Measurements from ENCODE around the gene S100A14. TPM values are rescaled to one million over a fixed set of nuclear protein-coding genes. Genes with fewer than 3 reads are reported as not detected.

S100A14 gene
- not detected in 2 replicates for total RNA-seq

DNA sequence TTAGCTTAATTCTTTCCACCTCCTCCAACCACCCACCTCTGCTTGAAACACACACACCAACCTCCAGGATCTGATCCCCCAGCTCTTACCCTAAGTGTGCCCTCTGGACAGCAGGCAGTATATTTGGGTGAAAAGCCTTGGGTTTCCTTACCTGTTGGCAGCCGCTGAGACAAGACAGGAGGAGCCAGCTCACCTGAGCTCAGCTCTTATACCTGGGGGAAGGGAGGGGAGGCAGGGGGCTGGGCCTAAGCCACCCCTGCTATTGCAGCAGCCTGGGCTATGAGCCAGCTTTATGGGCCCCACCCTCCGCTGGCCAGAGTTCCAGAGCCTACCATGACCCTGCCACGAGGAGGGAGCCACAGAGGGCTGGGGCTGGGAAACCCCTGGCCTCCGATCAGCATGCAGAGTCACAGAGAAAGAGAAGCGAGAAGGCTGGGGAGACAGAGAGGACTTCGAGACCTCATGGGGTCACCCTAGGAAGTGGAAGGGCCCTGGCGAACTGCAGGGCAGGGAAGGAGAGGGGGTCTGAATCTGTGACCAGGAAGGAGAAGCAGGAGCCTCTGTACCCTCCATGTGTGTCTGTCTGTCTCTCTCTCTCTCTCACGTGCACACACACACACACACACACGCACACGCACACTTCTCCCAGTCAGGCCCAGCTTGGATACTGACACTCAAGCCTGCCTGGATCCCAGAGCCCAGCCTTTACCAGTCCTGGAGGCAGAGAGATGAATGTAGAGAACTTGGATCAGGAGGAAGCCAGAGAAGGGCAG is at the start of gene S100A14:
S100A14 (minus strand) TSS at position 182 of the 773 bp plus-strand sequence. CDS start 467 bp downstream, outside the sequence.

DNA sequence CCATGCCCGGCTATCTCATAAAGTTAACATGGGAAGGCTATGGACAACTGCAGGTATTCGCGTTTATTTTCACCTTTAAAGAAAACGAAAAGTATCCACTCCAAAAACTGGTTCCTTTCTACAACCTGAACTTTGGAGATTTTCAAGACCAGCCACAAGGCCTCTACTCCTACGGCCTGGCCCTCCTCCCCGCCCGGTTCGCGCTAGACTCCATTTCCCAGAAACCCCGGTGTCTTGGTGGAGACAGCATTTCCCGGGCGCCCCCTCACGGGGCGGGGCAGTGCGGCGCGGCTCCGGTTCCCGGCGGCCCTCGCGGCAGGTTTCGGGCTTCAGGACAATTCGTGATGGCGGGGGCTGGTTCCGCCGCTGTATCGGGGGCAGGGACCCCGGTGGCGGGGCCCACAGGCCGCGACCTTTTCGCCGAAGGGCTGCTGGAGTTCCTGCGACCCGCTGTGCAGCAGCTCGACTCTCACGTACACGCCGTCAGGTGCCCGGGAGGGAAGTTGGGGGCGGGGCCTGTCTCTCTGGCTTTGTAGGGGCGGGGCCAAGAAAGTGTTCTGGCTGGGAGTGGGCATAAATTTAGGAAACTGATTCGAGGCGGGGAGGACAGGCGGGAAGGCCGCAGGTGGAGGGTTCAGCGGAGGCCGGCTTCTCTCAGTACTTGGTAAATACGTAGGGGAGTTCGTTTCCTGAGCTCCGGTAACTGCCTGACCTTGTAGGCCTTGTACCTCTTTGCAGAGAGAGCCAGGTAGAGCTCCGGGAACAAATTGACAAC is 42.5 kb upstream of the S100A14 start, which contains the start of gene SNAPIN:
SNAPIN (plus strand) TSS at position 304 of the 775 bp plus-strand sequence; CDS start at position 345, 41 bp downstream.

DNA sequence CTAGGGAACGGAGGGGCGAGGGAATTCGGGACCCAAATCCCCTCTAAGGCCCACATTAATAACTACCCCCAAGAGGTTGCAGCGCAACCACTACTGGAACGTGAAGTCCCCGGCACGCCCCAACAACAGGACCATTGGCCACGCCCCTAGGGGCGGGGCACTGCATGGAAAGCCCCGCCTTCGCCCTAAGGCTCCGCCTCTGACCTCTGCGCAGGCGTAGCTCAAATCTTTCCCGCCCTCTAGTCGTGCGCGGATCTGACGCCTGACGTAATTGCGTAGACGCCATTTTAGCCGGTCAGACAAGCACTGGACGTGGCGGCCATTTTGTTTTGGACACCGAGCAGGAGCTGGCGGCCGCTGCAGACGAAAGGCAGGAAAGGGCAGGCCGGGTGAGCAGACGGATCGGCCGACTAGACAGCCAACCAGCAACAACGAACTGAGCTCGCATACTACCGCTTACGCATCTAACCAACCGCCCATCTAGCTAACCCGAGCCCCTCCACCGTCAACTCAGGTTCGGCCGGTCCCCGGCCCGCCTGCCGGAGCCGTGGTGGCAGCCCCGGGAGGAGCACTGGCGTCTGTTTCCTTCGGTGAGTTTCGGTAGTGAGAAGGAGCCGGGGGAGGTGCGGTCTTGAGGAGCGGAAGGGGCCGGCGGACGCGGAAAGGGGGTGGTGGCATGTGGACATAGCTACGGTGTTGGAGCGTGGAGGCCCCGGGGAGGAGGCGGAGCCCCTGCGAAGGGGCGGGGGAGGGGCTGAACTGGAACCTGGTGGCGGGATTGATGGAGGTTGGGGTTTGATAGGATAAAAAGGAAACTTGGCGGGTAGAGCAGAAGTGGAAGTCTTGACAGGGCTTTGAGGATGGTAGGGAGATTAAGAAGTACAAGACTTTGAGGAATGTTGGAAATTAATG is 17.9 kb upstream of the S100A14 start, which contains the start of gene CHTOP:
CHTOP (plus strand) TSS at position 313 of the 912 bp plus-strand sequence. CDS start 2,523 bp downstream, outside the sequence.

DNA sequence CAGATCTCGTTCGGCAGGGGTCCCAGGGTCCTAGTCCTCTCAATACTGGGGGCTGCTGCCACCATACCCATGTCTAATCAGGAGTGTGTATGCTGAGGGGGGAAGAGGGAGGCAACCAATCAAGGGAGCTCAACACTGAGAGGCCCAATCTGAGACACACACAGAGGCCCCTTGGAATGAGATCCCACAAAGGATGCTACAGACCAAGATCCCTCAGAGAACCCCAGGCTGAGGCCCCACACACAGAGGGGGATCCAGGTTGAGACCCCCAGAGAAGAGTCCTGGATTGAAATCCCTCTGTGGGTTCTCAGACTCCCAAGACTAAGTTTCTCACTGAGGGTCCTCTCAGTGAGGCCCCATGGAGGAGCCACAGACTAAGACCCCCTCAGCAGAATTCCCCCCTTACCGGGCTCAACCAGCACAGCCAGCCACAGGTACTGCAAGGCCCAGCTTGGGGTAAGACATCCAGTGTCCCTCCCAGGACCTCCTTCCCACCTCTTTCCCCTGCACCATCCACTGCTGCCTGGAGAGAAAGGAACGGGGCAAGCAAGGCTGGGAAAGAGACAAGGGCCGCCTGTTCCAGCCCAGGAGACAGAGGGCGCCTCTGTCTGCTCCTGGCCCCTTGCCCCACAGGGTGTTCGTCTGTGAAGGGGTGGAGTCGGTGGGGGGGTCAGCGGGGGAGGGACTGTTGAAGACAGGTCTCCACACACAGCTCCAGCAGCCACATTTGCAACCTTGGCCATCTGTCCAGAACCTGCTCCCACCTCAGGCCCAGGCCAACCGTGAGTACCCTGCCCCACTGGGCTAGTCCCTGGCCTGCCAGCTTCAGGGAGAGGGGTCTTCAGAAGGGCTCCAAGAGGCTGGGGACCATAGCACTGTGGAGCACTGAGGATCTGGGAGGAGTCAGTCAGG is 11.8 kb upstream of the S100A14 start, which contains the start of gene S100A1:
S100A1 (plus strand) TSS at position 720 of the 912 bp plus-strand sequence. CDS start 2,088 bp downstream, outside the sequence.

DNA sequence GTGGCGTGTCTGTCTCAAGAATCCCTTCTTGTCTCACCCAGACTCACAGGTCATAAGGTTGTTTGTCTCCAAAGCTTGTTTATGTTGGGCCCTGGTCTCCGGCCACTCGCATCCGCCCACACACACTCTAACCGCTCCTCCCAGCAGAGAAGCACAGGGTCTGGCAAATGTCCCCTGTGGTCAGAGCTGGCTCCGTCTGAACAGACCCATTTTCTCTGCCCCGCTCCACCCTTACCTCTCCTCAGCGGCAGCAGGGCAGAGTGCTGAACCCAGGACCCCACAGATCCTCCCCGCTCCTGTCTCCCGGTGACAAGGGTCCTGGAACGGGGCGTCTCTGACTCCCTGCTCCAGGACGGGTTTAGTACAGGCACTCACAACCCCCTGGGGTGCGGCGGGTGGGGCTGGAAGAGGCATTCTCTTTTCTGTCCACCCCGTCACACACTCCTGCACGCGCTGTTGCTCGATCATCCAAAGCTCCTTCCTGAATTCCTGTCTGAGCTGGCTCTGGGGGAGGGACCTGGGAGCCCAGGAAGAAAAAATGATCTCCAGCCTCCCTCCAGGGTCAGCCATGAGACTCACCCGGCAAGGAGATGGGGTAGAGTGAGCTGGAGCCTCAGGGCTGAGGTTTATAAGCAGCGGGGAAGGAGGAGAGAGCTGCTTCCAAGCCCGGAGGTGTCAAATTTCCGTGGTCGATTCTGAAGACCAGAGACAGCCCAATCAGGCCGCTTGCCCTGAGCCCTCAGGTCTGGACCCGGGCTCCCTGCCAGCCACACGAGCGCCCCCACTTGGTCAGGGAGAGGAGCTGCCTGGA is 11.0 kb upstream of the S100A14 start, which contains the start of gene S100A13:
S100A13 (minus strand) TSS at position 602 of the 811 bp plus-strand sequence. CDS start 1,033 bp downstream, outside the sequence.

DNA sequence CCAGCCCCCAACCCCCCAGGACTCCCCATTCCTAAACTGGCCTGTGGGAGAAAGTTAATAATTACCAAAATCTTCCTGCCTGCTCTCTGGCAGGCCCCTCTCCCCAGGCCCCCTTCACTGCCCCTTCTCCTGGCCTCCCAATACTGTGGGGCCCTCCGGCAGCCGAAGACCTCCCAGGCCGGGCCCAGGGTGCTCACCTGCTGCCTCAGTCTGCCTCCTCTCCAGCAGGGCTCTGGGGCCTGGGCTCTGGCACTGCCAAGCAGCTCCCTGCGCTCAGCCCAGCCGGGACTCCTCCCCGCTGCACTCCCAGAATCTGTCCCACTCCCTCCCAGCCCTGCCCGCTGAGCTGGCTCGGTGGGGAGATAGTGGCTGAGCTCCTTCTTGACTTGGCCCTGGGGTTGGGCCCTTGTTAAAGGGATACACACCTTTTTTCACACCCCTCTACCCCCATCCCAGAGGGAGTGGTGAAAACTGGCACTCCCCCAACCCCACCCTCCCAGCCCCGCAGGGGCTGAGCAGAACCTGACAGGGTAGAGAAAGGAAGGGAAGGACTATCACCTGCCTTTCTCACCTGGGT is 3.3 kb downstream of the S100A14 start, which contains the start of gene S100A16:
S100A16 (minus strand) TSS at position 383 of the 577 bp plus-strand sequence. CDS start 4,986 bp downstream, outside the sequence.

DNA sequence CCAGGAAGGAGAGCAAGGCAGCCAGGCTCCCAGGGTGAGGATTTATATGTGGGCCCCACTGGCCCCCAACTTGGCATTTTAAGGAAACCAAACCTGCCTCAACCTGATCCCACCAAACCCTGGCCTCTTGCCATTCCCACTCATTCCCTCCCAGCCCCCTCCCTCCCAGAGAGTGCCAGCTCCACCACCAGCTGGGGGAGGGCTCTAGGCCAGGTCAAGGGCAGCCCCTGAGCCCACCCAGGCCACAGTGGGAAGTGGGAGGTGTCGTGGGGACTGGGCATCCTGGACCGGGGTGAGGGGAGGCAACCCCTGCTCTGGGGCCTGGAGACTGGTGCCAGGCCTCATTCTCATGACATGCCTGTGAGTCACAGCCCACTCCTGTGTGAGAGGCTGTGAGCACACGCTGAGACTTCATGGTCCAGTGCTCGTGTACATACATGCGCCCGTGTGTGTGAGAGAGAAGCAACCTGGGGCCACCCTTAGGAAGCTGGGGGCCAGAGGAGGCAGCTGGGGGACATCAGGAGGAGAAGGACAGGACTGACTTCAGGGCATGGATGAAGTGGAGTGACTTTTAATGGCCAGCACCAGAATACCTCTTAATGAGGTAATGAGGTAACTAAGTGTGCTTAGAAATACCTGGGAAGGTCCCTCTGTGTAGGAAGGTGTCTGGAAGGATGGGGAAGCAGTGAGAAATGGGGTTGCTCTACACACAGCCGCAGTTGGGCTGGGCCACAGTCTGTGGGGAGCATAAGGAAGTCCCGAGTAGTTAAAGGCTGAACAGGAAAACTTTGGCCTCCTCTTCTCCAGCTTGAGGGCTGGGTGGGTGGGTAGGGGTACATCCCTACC is 50.4 kb downstream of the S100A14 start, which contains the start of gene S100A2:
S100A2 (minus strand) TSS at position 316 of the 846 bp plus-strand sequence. CDS start 1,967 bp downstream, outside the sequence.

Other genes with a start within 250 kb of the S100A14 start
- gene S100A12, start 240.7 kb downstream of the S100A14 start, total RNA-seq = not detected in 2 replicates
- not detected in 2 replicates for gene S100A8, start 225.3 kb downstream of the S100A14 start, total RNA-seq
- not detected in 2 replicates for gene S100A7A, start 199.8 kb downstream of the S100A14 start, total RNA-seq
- not detected in 2 replicates for gene S100A7, start 155.7 kb downstream of the S100A14 start, total RNA-seq
- gene S100A6, start 80.3 kb downstream of the S100A14 start, total RNA-seq = 841 and 1,509 TPM in 2 replicates
- not detected in 2 replicates for gene S100A5, start 75.4 kb downstream of the S100A14 start, total RNA-seq
- gene S100A4, start 70.5 kb downstream of the S100A14 start, total RNA-seq = 33.4 and 191 TPM in 2 replicates
- gene S100A3, start 67.1 kb downstream of the S100A14 start, total RNA-seq = 2.5 and 10.0 TPM in 2 replicates
- gene S100A2, start 50.5 kb downstream of the S100A14 start, total RNA-seq = not detected in 2 replicates
- 169 and 192 TPM in 2 replicates for gene S100A16, start 3.2 kb downstream of the S100A14 start, total RNA-seq
- gene S100A13, start 11.2 kb upstream of the S100A14 start, total RNA-seq = 178 and 215 TPM in 2 replicates
- 0.12 and 0.17 TPM in 2 replicates for gene S100A1, start 12.1 kb upstream of the S100A14 start, total RNA-seq
- gene CHTOP, start 17.7 kb upstream of the S100A14 start, total RNA-seq = 22.6 and 28.5 TPM in 2 replicates
- gene SNAPIN, start 42.4 kb upstream of the S100A14 start, total RNA-seq = 59.2 and 71.2 TPM in 2 replicates
- gene ILF2, start 54.7 kb upstream of the S100A14 start, total RNA-seq = 107 and 114 TPM in 2 replicates
- gene NPR1, start 62.4 kb upstream of the S100A14 start, total RNA-seq = 46.2 and 84.8 TPM in 2 replicates
- 26.0 and 38.2 TPM in 2 replicates for gene INTS3, start 111.7 kb upstream of the S100A14 start, total RNA-seq
- gene SLC27A3, start 159.1 kb upstream of the S100A14 start, total RNA-seq = 53.7 and 65.2 TPM in 2 replicates

All from pericardium fibroblast (primary cell).